ENCODE results near the gene ART4. TPM values are rescaled to one million over a fixed set of nuclear protein-coding genes. Genes with fewer than 3 reads are reported as not detected.

ART4 gene
- total RNA-seq, 1 donor from 2014 or later: 0.22 TPM

- TF ChIP-seq CTCF (conservative IDR thresholded peaks at IDR 0.05): no peak
- H3K36me3 Mint-ChIP-seq: peaks cover 4% of the 10 kb centered on the region
- no peak for DNase-seq (ENCODE audit: extremely low spot score, unreplicated experiment)
- no peaks in the 10 kb centered on the region for H3K27me3 Mint-ChIP-seq
- H3K4me1 Mint-ChIP-seq (ENCODE audit: unreplicated experiment): no peaks in the 10 kb centered on the region
- no peak overlapping the region for H3K4me3 Mint-ChIP-seq
- H3K27ac Mint-ChIP-seq: no peak overlapping the region
- no peaks in the 10 kb centered on the region for H3K9me3 Mint-ChIP-seq
Measured at GRCh38 chr12:14878488-14878887, 35.2 kb upstream of the ART4 start.

- no peaks in the 10 kb centered on the region for H3K27me3 Mint-ChIP-seq
Measured at GRCh38 chr12:14876833-14877232, 33.5 kb upstream of the ART4 start.

GRCh38 chr12:14874882-14875281 lies 31.6 kb upstream of the ART4 start:
- H3K4me1 Mint-ChIP-seq (ENCODE audit: unreplicated experiment): no peaks in the 10 kb centered on the region
- H3K36me3 Mint-ChIP-seq: peaks cover 4% of the 10 kb centered on the region
- no peak overlapping the region for H3K27ac Mint-ChIP-seq
- H3K9me3 Mint-ChIP-seq: no peaks in the 10 kb centered on the region
- H3K4me3 Mint-ChIP-seq: no peak overlapping the region
- TF ChIP-seq CTCF (conservative IDR thresholded peaks at IDR 0.05): no peak
- peaks cover 3% of the 10 kb centered on the region for H3K27me3 Mint-ChIP-seq
- DNase-seq (ENCODE audit: extremely low spot score, unreplicated experiment): no peak

More at GRCh38 chr12:14876833-14877232, 33.5 kb upstream of the ART4 start:
- H3K36me3 Mint-ChIP-seq: peaks cover 4% of the 10 kb centered on the region
- TF ChIP-seq CTCF (conservative IDR thresholded peaks at IDR 0.05): no peak
- no peak overlapping the region for H3K27ac Mint-ChIP-seq
- no peaks in the 10 kb centered on the region for H3K9me3 Mint-ChIP-seq
- H3K4me1 Mint-ChIP-seq (ENCODE audit: unreplicated experiment): no peaks in the 10 kb centered on the region
- no peak overlapping the region for H3K4me3 Mint-ChIP-seq
- DNase-seq (ENCODE audit: extremely low spot score, unreplicated experiment): no peak

GRCh38 chr12:14873440-14874185 lies 30.3 kb upstream of the ART4 start:
- Mint-ChIP-seq H3K9me3 (no peaks in the 10 kb centered on the region), H3K27ac (no peak overlapping the region), H3K4me1 (ENCODE audit: unreplicated experiment) (no peaks in the 10 kb centered on the region), H3K27me3 (peaks cover 3% of the 10 kb centered on the region), H3K36me3 (no peaks in the 10 kb centered on the region), H3K4me3 (no peak overlapping the region)
- DNase-seq (ENCODE audit: extremely low spot score, unreplicated experiment): no peak
- TF ChIP-seq CTCF (conservative IDR thresholded peaks at IDR 0.05): no peak

- DNase-seq (ENCODE audit: extremely low spot score, unreplicated experiment): no peak
- Mint-ChIP-seq H3K9me3 (peaks cover 7% of the 10 kb centered on the region), H3K27ac (no peak overlapping the region), H3K4me1 (ENCODE audit: unreplicated experiment) (no peaks in the 10 kb centered on the region), H3K4me3 (no peak overlapping the region), H3K36me3 (peaks cover 8% of the 10 kb centered on the region), H3K27me3 (peaks cover 5% of the 10 kb centered on the region)
- no peak for TF ChIP-seq CTCF (conservative IDR thresholded peaks at IDR 0.05)
Measured at GRCh38 chr12:14871886-14872285, 28.6 kb upstream of the ART4 start.

All from type B pancreatic cell (in vitro differentiated cells).